CD4-positive, alpha-beta T cell treated with Interferon alpha-2 for 1 hour (primary cell): ENCODE measurements around the gene MRFAP1.

Experiments
- DNase-seq, 2 donors: peaks; one replicate each; pipeline ENCODE4 v3.0.0-alpha.2; 2020 to 2022

MRFAP1 gene

DNA sequence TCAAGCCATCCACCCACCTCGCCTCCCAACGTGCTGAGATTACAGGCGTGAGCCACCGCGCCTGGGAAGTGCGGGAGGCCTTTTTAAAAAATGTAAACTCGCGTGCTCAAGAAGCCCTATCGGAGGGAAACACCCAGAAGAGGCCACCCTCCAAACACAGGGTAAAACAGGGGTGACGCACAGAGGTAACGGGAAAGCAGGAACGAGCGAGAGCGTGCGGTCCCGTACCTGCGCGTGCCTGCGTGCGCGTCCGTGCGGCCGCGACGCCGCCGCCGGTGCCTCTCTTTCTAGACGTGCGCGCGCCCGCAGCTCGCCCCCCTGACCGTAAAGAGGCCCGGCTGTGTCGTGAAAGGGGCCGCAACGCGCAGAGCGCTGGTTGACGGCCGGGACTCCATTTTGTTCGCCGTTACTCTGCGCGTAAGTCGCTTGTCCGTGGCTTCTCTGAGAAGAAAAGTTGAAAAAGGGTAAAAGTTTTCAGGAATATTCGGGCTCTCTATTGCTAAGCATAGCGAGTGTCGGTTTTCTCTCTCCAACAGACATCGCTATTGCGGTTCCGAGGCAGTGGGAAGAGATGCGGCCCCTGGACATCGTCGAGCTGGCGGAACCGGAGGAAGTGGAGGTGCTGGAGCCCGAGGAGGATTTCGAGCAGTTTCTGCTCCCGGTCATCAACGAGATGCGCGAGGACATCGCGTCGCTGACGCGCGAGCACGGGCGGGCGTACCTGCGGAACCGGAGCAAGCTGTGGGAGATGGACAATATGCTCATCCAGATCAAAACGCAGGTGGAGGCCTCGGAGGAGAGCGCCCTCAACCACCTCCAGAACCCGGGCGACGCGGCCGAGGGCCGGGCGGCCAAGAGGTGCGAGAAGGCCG lies at the start of gene MRFAP1:
Gene MRFAP1, plus strand, starts transcription at position 394 of the 872 bp plus-strand sequence. Its CDS starts 178 bp downstream, at position 572.
- peak; percentile 94 to 96 for DNase-seq

DNA sequence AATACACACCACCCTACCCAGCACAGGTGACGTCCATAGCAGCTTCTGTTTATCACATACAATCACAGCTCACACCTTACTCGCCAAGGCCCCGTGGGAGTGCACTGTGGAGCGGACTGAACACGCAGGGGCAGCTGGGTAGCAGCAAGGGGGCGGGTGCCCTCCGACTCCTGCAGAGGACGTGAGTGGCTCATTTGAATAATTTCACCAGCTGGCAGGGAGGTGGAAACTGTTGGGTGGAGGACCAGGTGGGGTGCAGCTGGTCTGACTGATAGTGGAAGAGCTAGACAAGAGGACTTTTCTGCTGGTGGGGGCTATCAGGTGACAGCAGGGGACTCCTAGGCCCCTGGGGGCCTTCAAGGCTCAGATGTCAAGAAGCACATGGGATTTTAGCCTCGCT lies 49.2 kb upstream of the MRFAP1 start:
- DNase-seq: peak in 1 of 2 donors; percentile 24

DNA sequence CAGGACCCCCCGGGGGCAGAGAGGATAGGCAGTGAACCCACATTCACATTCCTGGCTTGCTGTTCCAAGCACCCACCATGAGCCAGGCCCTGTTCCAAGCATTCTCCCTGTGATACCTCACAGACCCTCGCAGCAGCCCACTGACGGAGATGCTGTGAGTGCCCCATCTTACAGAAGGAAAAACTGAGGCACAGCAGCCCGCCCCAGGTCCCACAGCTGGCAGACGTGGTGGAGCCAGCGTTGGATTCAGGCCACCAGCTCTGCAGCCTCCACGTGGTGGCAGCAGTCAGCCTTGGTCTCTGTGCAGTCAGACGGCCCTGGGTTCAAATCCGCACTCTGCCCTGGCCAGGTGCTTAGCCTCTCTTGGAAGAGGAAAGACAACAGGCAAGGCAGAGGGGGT lies 48.7 kb upstream of the MRFAP1 start:
- DNase-seq: no peak

DNA sequence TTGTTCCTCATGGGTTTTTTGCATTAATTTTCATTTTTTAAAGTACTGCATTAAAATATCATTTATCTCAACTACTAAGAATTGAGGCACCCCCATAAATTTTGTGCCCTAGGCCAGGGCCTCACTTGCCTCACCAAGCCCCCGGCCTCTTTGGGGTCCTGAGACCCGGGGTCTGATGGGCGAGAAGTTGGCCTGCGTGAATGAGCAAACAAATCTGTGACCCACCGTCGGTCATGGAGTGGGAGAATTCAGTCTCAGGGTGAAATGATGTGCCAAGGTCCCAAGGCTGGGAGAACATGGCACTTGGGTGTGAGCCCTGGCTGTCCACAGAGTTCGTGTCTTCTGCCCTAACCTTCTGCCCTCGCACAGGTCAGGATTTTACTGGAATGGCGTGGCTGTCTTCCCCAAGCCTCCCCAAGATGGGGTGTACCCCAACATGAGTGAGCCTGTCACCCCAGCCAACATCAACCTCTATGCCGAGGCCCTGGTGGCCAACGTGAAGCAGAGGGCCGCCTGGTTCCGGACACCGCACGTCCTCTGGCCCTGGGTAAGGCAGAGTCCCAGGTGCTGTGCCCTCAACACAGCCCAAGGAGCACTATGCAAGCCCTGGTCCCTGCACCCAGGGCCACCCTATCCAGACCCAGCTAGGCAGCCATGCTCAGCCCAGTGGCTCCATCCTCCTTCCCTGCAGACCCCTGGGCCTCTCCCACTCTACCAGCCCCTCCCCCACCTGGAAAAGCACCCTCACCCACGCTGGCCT lies 47.5 kb upstream of the MRFAP1 start:
- DNase-seq: no peak

DNA sequence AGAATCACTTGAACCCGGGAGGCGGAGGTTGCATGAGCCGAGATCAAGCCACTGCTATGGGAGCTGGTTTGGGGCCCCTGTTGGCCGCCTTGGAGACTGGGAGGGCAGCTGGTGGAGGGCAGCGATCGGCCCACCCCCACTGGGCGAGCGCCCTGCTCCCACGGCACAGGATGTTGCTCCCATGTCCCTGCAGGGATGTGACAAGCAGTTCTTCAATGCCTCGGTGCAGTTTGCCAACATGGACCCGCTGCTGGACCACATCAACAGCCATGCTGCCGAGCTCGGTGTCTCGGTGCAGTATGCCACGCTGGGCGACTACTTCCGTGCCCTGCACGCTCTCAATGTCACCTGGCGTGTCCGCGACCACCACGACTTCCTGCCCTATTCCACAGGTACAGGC lies 46.1 kb upstream of the MRFAP1 start:
- DNase-seq: no peak

DNA sequence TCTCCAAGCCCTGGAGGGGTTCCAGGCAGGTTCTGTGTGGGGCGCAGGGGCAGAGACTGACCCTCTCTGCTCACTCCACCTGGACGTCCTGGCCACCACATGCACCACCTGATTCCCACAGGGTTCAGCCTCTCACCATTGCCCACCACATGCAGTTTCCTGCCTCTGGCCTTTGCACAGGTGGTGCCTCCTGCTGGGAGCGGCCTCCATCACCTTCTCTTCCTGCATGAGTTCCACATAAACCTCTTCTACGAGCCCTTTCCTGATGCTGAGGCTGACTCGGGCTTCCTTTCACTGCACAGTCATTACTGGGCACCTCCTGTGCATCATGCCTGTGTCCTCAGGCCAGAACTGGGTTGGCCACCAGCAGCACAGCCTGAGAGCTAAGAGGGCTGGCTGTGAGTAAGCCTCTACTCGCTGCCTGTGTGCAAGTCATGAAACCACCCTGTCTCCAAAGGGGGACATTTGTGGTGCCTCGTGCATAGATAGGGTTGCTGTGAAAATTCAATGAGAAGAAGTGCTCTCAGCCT lies 45.6 kb upstream of the MRFAP1 start:
- no peak for DNase-seq

DNA sequence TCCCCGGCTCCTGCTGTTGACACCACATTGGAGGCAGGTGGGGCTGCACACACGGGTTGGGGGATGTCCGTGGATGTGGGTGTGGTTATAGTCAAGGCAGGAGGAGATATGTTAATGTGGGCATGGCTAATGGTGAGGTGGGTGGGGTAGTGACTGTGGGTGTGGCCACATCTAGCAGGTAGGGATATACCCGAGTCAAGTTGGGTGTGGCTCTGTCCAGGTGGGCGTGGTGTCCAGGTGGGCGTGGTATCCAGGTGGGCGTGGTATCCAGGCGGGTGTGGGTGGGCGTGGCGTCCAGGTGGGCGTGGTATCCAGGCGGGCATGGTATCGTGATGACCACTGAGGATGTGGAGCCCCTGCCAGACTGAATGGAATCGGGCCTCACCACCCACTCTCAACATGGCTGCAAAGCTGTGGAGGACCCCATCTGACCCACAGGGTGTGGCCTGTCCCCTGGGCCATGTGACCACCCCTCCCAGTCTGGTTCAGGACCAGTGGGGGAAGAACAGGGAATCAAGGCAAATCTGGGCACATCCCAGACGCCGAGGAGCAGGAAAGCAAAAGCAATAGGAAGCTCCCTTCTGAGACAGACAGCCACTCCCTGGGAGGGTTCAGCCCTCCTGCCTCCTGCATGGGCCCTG lies 44.5 kb upstream of the MRFAP1 start:
- DNase-seq: peak in 1 of 2 donors; percentile 6

DNA sequence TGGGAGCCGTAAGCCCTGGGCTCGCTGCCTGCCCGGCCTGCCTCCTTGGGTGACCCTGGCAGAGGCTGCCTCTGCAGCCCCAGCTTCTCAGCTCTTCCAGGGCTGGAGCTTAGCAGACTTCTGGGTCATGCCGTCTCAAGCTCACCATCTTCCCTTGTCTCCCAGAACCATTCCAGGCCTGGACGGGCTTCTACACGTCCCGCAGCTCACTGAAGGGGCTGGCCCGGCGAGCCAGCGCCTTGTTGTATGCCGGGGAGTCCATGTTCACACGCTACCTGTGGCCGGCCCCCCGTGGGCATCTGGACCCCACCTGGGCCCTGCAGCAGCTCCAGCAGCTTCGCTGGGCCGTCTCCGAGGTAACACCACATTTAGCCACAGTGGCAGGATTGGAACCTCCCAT lies 43.5 kb upstream of the MRFAP1 start:
- no peak for DNase-seq

DNA sequence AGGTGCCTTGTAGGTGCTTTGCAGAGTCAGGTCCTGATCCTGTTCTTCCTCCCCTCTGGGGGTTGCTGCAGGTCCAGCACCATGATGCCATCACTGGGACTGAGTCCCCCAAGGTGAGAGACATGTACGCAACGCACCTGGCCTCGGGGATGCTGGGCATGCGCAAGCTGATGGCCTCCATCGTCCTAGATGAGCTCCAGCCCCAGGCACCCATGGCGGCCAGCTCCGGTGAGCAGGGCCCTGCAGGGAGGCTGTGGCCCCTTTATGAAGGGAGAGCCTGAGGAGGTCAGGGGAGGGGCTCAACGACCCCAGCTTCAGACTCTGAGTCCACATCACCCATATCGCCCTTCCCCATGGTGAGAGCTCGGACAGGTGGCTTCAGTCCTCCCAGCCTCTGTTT lies 42.4 kb upstream of the MRFAP1 start:
- DNase-seq: no peak

DNA sequence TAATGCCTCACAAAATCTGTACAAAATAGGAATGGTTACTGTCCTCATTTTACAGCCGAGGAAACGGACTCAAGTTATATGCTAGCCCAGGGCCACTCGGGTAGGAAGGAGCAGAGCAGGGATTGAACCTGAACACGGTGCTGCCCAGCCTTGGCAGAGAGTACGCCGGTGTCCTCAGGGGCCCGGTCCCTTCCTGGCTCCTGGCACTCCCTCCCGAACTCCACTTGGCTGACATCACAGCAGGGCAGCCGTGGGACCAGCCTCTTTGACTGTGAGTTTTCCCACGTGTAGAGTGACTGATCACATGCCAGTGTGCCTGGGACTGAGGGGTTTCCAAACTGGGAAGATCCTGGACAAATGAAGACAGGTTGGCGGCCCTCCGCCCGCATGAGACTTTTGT lies 41.8 kb upstream of the MRFAP1 start:
- no peak for DNase-seq

DNA sequence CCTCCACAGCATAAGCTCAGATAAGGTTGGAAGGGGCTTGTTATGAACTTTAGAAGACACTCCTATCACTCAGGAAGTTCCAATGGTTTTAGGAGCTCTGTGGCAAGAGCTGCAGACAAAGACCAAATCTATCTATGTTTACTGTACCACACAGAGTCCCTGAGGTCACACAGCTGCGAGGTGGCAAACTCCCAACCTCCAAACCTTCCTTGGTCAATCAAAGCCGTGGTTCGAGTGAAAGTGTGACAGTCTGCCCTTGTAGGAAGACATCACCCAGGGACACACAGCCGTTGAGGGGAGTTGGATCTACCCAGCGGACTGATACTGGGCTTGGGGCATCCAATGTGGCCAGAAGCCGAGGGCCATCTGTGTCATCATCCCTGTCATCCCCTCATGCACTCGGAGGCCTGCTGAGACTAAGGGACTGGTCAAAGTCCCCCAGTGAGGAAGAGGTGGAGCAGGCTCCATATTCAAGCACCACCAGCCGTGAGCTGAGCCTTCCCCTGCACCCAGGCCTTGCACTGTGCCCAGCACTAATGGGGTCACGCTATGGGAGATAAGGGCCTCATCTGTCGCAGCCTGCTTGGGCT lies 38.7 kb upstream of the MRFAP1 start:
- DNase-seq: no peak

DNA sequence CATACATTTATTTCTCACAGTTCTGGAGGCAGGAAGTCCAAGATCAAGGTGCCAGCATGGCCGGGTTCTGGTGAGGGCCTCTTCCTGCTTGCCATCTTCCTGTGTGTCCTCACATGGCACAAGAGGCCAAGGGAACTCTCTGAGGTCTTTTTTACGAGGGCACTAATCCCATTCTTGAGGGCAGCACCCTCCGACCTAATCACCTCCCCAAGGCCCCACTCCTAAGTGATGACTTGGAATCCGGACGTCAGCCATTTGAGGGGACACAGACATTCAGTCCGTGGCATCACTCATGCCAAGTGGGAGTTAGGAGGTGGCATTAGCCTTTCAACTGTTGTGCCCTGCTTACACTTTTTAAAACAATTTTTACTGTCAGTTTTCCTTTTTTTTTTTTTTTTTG lies 38.2 kb upstream of the MRFAP1 start:
- no peak for DNase-seq

DNA sequence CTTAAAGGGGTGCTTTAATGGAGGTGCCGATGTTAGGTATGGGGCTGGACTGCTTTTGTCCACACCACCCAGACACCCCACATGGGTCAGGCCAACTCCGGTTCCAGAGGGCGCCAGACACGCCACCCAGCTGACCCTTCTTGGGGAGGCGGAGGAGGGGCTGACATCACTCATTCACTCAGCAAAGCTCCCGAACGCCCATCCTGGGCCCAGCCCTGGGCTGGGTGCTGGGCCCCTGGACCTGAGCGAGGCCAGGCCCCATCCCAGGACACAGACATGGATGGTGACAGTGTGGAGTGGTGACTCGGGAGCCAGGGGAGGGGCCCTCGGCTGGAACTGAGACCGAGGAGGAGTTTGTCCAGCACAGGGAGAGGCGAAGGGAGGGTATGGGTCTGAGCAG lies 37.4 kb upstream of the MRFAP1 start:
- no peak for DNase-seq

DNA sequence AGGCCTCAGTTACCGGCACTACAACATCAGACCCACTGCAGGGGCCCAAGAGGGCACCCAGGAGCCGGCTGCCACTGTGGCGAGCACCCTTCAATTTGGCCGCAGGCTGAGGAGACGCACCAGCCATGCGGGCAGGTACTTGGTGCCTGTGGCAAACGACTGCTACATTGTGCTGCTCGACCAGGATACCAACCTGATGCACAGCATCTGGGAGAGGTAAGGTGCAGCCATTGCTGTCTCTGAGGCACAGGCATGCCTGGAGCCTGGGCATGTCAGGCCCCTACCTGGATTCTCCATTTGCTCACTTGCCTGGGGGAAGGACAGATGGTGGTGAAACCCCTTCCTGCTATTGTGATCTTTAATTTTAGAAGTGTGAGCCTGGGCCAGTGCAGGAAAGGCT lies 35.4 kb upstream of the MRFAP1 start:
- DNase-seq: no peak

DNA sequence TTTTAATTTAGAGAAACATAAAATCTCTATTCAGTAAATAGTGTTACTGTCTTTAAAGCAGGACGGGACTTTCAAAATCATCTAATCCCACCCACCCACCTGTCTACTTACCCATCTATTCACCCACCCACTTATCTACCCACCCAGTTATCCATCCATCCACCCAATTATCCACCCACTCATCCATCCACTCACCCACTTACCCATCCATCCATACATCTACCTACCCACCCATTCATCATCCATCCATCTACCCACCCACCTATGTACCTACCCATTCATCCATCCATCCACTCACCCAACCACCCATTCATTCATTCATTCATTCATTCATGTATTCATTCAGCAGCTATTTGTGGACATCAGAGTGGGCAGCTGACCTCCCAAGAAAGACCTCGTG lies 34.9 kb upstream of the MRFAP1 start:
- no peak for DNase-seq

DNA sequence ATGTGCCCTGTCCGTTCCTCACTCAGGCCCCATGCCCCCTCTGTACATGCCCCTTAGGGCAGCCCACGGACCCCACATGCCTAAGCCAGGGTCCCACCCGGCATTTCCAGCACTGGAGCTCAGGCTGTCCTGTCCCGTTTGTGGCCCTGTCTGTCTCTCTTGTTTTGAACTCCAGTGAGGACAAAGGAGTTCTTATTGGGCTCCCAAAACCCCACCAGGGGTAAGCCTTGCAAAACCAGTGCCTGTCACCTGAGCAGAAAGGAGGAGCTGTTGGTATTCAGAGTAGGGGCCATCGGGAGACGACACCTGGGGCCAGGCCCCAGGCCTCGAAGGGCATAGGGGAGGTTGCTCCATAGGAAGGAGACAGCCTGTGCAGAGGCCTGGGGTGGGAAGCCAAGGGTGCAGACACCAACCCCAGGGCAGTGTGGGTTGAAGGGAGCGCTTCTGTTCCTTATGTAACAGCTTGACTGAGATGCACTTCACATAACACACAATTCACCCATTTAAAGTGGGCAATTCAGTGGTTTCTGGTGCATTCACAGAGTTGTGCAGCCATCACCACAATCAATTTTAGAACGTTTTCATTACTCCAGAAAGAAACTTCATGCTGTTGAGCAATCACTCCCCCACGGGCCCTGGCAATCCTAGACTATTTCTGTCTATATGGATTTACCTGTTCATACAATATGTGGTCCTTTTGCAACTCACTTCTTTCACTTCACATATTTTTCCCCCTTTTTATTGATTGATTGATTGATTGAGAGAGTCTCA lies 33.8 kb upstream of the MRFAP1 start:
- no peak for DNase-seq

DNA sequence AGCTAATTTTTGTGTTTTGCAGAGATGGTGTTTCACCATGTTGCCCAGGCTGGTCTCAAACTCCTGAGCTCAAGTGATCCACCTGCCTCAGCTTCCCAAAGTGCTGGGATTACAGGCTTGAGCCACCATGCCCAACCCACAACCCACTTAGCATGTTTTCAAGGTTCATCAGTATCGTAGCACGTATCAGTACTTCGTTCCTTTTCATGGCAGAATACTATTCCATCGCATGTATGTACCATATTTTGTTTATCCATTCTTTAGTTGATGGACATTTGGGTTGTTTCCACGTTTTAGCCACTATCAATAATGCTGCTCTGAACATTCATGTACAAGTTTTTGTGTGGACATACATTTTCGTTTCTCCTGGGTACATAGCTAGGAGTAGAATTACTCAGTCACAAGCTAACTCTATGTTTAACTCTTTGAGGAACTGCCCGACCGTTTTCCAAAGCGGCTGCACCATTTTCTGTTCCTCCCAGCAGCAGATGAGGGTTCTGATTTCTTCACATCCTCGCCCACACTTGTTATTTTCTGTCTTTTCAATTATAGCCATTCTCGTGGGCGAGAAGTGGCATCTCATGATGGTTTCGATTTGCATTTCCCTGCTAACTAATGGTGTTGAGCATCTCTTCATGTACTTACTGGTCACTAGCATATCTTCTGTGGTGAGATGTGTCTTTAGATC lies 33.0 kb upstream of the MRFAP1 start:
- no peak for DNase-seq

DNA sequence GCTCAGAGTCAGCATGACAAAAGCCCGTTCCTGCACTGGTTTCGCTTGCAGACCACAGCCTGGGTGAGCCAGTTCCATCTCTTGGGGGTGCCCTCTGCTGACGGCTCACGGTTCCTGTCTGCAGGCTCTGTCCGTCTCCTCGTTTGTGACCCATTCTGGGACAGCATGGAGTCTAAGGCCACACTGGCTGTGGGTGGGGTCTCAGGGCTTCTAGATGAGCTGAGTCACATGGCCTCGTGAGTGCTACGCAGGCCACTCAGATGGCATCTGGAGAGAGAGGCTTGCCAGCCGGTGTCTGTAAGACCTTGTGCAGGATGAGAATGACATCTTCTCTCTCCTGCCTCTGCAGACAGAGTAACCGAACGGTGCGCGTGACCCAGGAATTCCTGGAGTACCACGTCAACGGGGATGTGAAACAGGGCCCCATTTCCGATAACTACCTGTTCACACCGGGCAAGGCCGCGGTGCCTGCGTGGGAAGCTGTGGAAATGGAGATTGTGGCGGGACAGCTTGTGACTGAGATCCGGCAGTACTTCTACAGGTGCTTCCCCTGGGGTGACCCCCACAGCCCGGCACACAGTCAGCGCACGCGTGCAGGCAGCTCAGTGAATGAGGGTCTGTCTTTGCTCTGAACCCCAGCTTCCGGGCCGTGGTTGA lies 31.6 kb upstream of the MRFAP1 start:
- peak in 1 of 2 donors; percentile 6 for DNase-seq

DNA sequence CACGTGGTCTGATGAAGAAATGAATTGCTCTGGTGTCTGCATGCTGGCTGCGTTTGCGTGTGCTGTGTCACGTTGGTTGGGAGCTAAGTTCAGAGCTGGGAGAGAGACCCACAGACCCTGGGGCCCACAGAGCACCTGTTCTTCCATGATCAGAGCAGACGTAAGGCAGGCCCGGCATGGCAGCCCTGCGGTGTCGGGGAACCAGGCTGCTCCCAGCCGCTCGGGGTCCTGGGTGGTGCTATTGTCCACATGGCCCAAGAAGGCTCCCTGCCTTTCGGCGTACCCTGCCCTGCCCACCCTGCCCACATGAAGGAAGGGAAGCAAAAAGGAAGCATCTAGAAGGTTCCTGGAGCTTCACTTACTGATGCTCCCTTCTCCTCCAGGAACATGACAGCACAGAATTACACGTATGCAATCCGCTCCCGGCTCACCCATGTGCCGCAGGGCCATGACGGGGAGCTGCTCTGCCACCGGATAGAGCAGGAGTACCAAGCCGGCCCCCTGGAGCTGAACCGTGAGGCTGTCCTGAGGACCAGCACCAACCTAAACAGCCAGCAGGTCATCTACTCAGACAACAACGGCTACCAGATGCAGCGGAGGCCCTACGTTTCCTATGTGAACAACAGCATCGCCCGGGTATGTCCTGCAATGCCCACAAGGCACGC lies 30.9 kb upstream of the MRFAP1 start:
- no peak for DNase-seq

DNA sequence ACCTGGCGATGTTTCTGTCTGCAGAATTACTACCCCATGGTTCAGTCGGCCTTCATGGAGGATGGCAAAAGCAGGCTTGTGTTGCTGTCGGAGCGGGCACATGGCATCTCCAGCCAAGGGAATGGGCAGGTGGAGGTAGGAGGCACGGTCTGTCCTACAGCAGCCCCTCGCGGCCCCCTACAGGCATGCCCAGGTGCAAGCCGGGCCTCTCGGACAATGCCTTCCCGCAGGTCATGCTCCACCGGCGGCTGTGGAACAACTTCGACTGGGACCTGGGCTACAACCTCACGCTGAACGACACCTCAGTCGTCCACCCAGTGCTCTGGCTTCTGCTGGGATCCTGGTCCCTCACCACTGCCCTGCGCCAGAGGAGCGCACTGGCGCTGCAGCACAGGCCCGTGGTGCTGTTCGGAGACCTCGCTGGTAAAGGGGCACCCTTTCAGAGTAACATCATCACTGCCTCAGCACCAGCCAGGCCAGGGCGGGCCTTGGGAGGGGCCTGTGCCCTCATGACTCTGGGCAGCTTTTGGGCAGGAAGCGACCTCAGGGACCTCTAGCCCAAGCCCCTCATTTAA lies 29.5 kb upstream of the MRFAP1 start:
- no peak for DNase-seq
